ENCODE data around the gene TMEM243.
"Not testable (repeated sequence)": the region's sequence is repeated elsewhere in the genome, so short reads cannot be mapped to it uniquely, and the experiment has no call there.

TMEM243 gene

GRCh38 chr7:87219545-87220025, at the start of gene TMEM243:
Gene TMEM243 (minus strand): TSS chr7:87219732. CDS start chr7:87219503, 229 bp downstream.
- H3K36me3 ChIP-seq (ENCODE audit: control insufficient read depth, insufficient read depth, low read length) = no peaks in the 10 kb centered on the region; the same call in 1 of the 2 replicates
- peak; percentile 61 for TF ChIP-seq CTCF (IDR thresholded peaks at IDR 0.05; ENCODE audit: insufficient read depth, low read length, poor library complexity, severe bottlenecking)
- H3K27me3 ChIP-seq (replicated peaks; ENCODE audit: control insufficient read depth, insufficient read depth, low read length) = no peaks in the 10 kb centered on the region; the same call in 1 of the 2 replicates
- H3K4me3 ChIP-seq (replicated peaks; ENCODE audit: low read depth, low read length) = peak within 1 kb of the TSS; percentile 85
- DNase-seq (ENCODE audit: extremely low read depth, insufficient read length) = peak; percentile 93

- H3K4me3 ChIP-seq (replicated peaks; ENCODE audit: low read depth, low read length) = no peak overlapping the region
- DNase-seq (ENCODE audit: extremely low read depth, insufficient read length) = no peak
- no peak for TF ChIP-seq CTCF (IDR thresholded peaks at IDR 0.05; ENCODE audit: insufficient read depth, low read length, poor library complexity, severe bottlenecking)
- H3K27me3 ChIP-seq (replicated peaks; ENCODE audit: control insufficient read depth, insufficient read depth, low read length) = no peaks in the 10 kb centered on the region
- H3K36me3 ChIP-seq (ENCODE audit: control insufficient read depth, insufficient read depth, low read length) = no peaks in the 10 kb centered on the region
Observed at GRCh38 chr7:87267239-87267900, 47.8 kb upstream of the TMEM243 start.

- Histone ChIP-seq H3K27me3 (replicated peaks; ENCODE audit: control insufficient read depth, insufficient read depth, low read length) (no peaks in the 10 kb centered on the region), H3K4me3 (replicated peaks; ENCODE audit: low read depth, low read length) (no peak overlapping the region), H3K36me3 (ENCODE audit: control insufficient read depth, insufficient read depth, low read length) (no peaks in the 10 kb centered on the region)
- no peak for DNase-seq (ENCODE audit: extremely low read depth, insufficient read length)
- TF ChIP-seq CTCF (IDR thresholded peaks at IDR 0.05; ENCODE audit: insufficient read depth, low read length, poor library complexity, severe bottlenecking) = no peak
Observed at GRCh38 chr7:87263537-87263936, 44.0 kb upstream of the TMEM243 start.

GRCh38 chr7:87253589-87254087, 34.1 kb upstream of the TMEM243 start:
- TF ChIP-seq CTCF (IDR thresholded peaks at IDR 0.05; ENCODE audit: insufficient read depth, low read length, poor library complexity, severe bottlenecking) = no peak
- no peaks in the 10 kb centered on the region for H3K36me3 ChIP-seq (ENCODE audit: control insufficient read depth, insufficient read depth, low read length)
- no peak for DNase-seq (ENCODE audit: extremely low read depth, insufficient read length)
- H3K27me3 ChIP-seq (replicated peaks; ENCODE audit: control insufficient read depth, insufficient read depth, low read length) = no peaks in the 10 kb centered on the region
- no peak overlapping the region for H3K4me3 ChIP-seq (replicated peaks; ENCODE audit: low read depth, low read length)

GRCh38 chr7:87245671-87246070, 26.1 kb upstream of the TMEM243 start:
- DNase-seq (ENCODE audit: extremely low read depth, insufficient read length); H3K27me3 ChIP-seq (replicated peaks; ENCODE audit: control insufficient read depth, insufficient read depth, low read length); H3K4me3 ChIP-seq (replicated peaks; ENCODE audit: low read depth, low read length); H3K36me3 ChIP-seq (ENCODE audit: control insufficient read depth, insufficient read depth, low read length): not testable (repeated sequence)

- DNase-seq (ENCODE audit: extremely low read depth, insufficient read length); H3K27me3 ChIP-seq (replicated peaks; ENCODE audit: control insufficient read depth, insufficient read depth, low read length); H3K36me3 ChIP-seq (ENCODE audit: control insufficient read depth, insufficient read depth, low read length); H3K4me3 ChIP-seq (replicated peaks; ENCODE audit: low read depth, low read length): not testable (repeated sequence)
Observed at GRCh38 chr7:87238464-87239051, 19.0 kb upstream of the TMEM243 start.

Data from GM06990 (cell line).